AG09309 (cell line): ENCODE measurements around the gene CYTH1.
A peak's percentile ranks its signal among the peaks of the same experiment; 100 is the strongest.

Experiments used
- DNase-seq: peaks from one replicate; pipeline ENCODE4 v3.0.0-alpha.2; 2010; ENCODE audit warnings: low read depth
- H3K4me3 ChIP-seq: 2 replicates; pipeline ENCODE4 v1.5.1; 2011; ENCODE audit warnings: mild to moderate bottlenecking, low read depth, low read length, moderate library complexity; ENCODE audit not compliant: control insufficient read depth
- TF ChIP-seq, protein P1 (sequence below): IDR thresholded peaks from 2 replicates; pipeline ENCODE4 v1.5.1; 2011; ENCODE audit warnings: mild to moderate bottlenecking, low read depth, low read length, inconsistent platforms; ENCODE audit not compliant: insufficient read depth, control insufficient read depth; ENCODE audit errors: missing control alignments

The CYTH1 gene

DNA sequence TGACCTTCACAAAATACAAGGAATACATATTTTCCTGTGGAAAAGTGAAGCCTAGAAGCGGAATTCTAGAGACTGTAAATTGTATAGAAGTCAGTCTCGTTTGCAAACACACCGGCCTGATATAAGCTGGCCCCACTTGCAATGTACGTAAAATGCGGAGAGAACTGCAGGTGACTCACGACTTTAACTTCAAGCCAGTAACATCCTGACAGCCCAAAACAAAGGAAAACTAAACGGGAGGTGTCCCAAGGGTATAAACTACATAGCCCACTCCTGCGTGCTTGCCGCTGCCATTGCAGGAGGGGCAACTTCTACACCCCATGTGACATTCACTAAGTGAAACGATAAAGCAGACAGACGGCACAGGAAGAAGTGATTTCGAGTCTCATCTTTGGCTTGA, 101.6 kb downstream of the CYTH1 start:
- DNase-seq = no peak
- H3K4me3 ChIP-seq = no peak overlapping the region
- TF ChIP-seq, protein P1, sequence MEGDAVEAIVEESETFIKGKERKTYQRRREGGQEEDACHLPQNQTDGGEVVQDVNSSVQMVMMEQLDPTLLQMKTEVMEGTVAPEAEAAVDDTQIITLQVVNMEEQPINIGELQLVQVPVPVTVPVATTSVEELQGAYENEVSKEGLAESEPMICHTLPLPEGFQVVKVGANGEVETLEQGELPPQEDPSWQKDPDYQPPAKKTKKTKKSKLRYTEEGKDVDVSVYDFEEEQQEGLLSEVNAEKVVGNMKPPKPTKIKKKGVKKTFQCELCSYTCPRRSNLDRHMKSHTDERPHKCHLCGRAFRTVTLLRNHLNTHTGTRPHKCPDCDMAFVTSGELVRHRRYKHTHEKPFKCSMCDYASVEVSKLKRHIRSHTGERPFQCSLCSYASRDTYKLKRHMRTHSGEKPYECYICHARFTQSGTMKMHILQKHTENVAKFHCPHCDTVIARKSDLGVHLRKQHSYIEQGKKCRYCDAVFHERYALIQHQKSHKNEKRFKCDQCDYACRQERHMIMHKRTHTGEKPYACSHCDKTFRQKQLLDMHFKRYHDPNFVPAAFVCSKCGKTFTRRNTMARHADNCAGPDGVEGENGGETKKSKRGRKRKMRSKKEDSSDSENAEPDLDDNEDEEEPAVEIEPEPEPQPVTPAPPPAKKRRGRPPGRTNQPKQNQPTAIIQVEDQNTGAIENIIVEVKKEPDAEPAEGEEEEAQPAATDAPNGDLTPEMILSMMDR = no peak

DNA sequence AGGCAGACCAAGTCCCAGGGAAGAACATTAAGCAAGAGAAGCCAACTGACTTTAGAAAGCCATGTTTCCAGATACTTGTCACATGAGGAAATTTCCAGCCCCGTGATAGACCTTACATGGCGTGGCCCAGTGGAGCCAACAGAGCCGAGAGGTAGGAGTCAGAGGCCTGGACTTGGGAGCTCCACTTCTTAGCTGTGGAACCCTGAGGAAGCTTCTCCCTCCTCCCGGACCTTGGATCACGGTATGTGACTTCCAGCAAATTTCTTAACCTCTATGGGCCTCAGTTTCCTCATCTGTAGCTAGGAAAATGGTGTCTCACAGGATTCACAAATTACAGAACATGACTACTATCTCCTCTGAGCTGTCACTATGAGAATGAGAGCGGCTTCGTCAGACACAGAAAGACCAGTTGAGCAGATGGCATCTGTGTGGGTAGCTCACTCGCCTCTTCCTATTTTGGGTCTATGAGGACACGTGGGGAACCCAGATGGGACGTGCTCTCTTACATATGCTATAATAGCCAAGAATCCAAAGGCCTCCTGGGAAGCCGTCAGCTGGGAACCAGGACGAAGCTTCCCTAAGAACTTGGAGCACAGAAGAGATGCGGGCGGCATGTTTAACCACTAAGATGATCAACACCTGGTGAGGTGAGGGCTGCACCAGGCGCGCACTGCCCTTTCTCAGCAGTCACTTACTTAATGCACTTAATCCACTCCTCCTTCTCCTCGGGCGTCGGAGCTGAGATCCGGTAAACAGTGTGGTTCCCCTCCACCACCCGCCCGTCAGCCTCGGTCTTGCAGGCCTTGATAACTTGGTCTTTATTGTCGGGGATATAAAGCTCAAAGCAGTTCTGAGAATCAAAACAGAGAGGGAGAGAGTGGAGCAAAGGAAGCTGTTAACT, 102.3 kb downstream of the CYTH1 start:
- TF ChIP-seq, protein P1 = no peak
- no peak for DNase-seq
- no peak overlapping the region for H3K4me3 ChIP-seq

GRCh38 chr17:78678711-78679110, 103.4 kb downstream of the CYTH1 start:
- DNase-seq = no peak
- H3K4me3 ChIP-seq = no peak overlapping the region
- TF ChIP-seq, protein P1 = no peak

DNA sequence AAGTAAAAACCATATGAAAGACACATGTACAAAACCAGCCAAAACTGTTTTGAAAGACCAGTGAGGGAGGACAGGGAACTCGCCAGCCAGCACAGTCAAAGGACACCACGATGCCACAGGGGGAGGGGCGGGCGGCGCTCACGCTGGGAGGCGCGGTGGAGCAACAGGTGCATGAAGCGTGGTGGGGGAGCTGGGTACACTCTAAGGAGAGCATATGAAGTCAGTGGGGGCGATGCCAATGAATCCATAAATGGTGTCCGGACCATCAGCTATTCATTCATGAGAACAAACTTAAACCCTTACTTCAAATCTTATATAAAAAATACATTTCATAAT, 103.9 kb downstream of the CYTH1 start:
- TF ChIP-seq, protein P1 = no peak
- no peak overlapping the region for H3K4me3 ChIP-seq
- DNase-seq = no peak

DNA sequence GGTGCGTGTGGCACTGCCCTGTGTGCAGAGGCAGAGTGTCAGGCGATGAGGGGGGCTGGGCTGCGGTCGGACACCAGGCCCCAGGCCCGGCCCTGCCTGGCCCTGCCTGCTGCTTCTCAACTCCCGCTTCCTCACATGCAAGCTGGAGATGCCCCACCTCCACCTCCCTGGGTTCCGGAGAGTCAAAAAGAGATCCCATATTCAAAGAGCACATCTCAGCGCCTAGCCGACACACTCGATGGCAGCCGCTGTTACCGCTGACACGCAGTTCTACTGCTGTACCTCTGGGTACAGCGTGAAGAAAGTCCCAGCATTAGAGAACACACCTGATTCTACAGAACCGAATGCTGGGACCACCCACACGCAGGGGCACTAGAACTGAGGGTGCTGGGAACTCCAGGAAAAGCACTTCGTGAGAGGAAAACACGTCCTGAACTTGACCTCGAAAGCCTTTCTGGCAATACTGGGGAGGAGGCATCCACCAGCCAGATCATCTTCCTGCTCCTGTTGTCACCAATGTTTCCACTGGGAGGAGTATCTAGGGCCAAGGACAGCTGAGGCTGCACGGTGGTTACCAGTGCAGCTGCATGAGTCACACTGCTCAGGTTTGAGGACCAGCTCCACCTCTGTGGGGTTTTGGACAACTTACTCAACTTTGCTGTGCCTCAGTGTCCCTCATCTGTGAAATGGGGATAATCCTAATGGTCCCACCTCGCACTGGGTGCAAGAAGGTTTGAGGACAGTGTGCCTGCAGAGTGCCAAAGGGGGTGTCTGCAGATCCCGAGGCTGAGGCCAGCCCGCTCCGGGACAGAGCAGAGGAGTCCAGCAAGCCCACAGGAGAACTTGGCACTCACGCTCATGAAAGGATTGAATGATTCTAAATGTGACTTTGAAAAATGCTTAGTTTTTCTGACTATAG, 104.5 kb downstream of the CYTH1 start:
- no peak overlapping the region for H3K4me3 ChIP-seq
- TF ChIP-seq, protein P1 = peak; percentile 5
- no peak for DNase-seq

GRCh38 chr17:78676412-78677302, 105.4 kb downstream of the CYTH1 start:
- DNase-seq = no peak

More at GRCh38 chr17:78676412-78677302, 105.4 kb downstream of the CYTH1 start:
- TF ChIP-seq, protein P1 = no peak
- H3K4me3 ChIP-seq = no peak overlapping the region
